IMR-90 (cell line): ENCODE data around the gene UBFD1. TPM values are rescaled to one million over a fixed set of nuclear protein-coding genes. Genes with fewer than 3 reads are reported as not detected.

Experiments
- ATAC-seq: fragments of 200-7000 bp; cut with Tn5 transposase; 2 replicates; pipeline ENCODE4 v1.9.1; 2020; ENCODE audit warnings: low read depth, mild to moderate bottlenecking, moderate library complexity
- Bru-seq: library from RNA; stranded (reverse); fragments of 400-500 nt; gene quantifications from one replicate; lab custom pipeline; 2021; lab: Mats Ljungman, UMichigan
- BruChase-seq, 2 experiments: library from RNA; stranded (reverse); fragments of 400-500 nt; gene quantifications; one replicate each; lab custom pipeline; 2021; lab: Mats Ljungman, UMichigan
- BruUV-seq: library from RNA; stranded (reverse); fragments of 400-500 nt; replicated peaks from 2 replicates; lab custom pipeline; 2021; lab: Mats Ljungman, UMichigan
- CTCF ChIA-PET: fragments of 300-600 bp; formaldehyde crosslinking; extraction: SDS; loops from one replicate; lab custom pipeline; 2021; ENCODE audit warnings: antibody characterized with exemption; lab: Yijun Ruan, JAX
- POLR2A ChIA-PET: fragments of 300-600 bp; sonication (Branson Sonifier 250); formaldehyde crosslinking; loops from one replicate; lab custom pipeline; 2022; ENCODE audit warnings: antibody characterized with exemption; ENCODE audit not compliant: unreplicated experiment; lab: Charles Lee
- DNase-seq: peaks from one replicate; pipeline ENCODE4 v3.0.0; 2013
- H2AFZ ChIP-seq: replicated peaks from 2 replicates; pipeline ENCODE3; 2013; ENCODE audit warnings: low read length, mild to moderate bottlenecking; ENCODE audit not compliant: poor library complexity
- H2AK5ac ChIP-seq: 2 replicates; pipeline ENCODE4 v1.6.1; 2013; ENCODE audit warnings: low read depth, low read length, inconsistent platforms
- H2AK9ac ChIP-seq: replicated peaks from 2 replicates; pipeline ENCODE3; 2013; ENCODE audit warnings: mild to moderate bottlenecking, low read depth, low read length, moderate library complexity; ENCODE audit not compliant: poor library complexity
- H2BK120ac ChIP-seq: 2 replicates; pipeline ENCODE4 v1.6.1; 2013; ENCODE audit warnings: low read depth, low read length, inconsistent platforms
- H2BK15ac ChIP-seq: 3 replicates; pipeline ENCODE4 v1.6.1; 2013; ENCODE audit warnings: low read depth, low read length, inconsistent platforms
- H2BK20ac ChIP-seq: 2 replicates; pipeline ENCODE4 v1.6.1; 2013; ENCODE audit warnings: low read depth, mild to moderate bottlenecking, inconsistent platforms, low read length, moderate library complexity
- H2BK5ac ChIP-seq: 2 replicates; pipeline ENCODE4 v1.6.1; 2013; ENCODE audit warnings: mild to moderate bottlenecking, low read depth, low read length, inconsistent platforms; ENCODE audit not compliant: poor library complexity, severe bottlenecking
- H3K14ac ChIP-seq: replicated peaks from 2 replicates; pipeline ENCODE4 v1.6.1; 2013; ENCODE audit warnings: low read depth, low read length, inconsistent platforms
- H3K18ac ChIP-seq: 2 replicates; pipeline ENCODE4 v1.6.1; 2013; ENCODE audit warnings: low read depth, low read length, control low read depth
- H3K23ac ChIP-seq: 2 replicates; pipeline ENCODE4 v1.6.1; 2013; ENCODE audit warnings: low read depth, low read length, inconsistent platforms
- H3K27ac ChIP-seq: 2 replicates; pipeline ENCODE4 v1.5.1; 2013; ENCODE audit warnings: mild to moderate bottlenecking, control low read depth, low read length; ENCODE audit not compliant: insufficient read depth
- H3K27me3 ChIP-seq: 2 replicates; pipeline ENCODE4 v1.6.1; 2013; ENCODE audit warnings: low read length; ENCODE audit not compliant: control insufficient read depth, insufficient read depth
- H3K36me3 ChIP-seq: 2 replicates; pipeline ENCODE4 v1.6.1; 2013; ENCODE audit warnings: low read length, mixed read lengths; ENCODE audit not compliant: control insufficient read depth, insufficient read depth
- H3K4ac ChIP-seq: 2 replicates; pipeline ENCODE4 v1.6.1; 2013; ENCODE audit warnings: low read depth, low read length, inconsistent platforms
- H3K4me1 ChIP-seq: 2 replicates; pipeline ENCODE4 v1.6.1; 2013; ENCODE audit warnings: low read length, mixed read lengths; ENCODE audit not compliant: control insufficient read depth, insufficient read depth
- H3K4me2 ChIP-seq: 2 replicates; pipeline ENCODE4 v1.6.1; 2013; ENCODE audit warnings: low read depth, mild to moderate bottlenecking, control low read depth, low read length, moderate library complexity
- H3K4me3 ChIP-seq: 2 replicates; pipeline ENCODE4 v1.5.1; 2013; ENCODE audit warnings: low read depth, mild to moderate bottlenecking, control low read depth, low read length, moderate library complexity; ENCODE audit not compliant: insufficient read depth
- H3K56ac ChIP-seq: 2 replicates; pipeline ENCODE4 v1.6.1; 2013; ENCODE audit warnings: low read length, inconsistent platforms; ENCODE audit not compliant: insufficient read depth; ENCODE audit errors: extremely low read depth
- H3K79me1 ChIP-seq, 2 experiments: 2 replicates each; pipeline ENCODE4 v1.6.1; 2013; ENCODE audit warnings: low read length in 2 of 2, inconsistent platforms in 1 of 2, low read depth in 1 of 2
- H3K9ac ChIP-seq: 2 replicates; pipeline ENCODE4 v1.6.1; 2013; ENCODE audit warnings: low read depth, low read length, control low read depth
- H3K9me1 ChIP-seq: 2 replicates; pipeline ENCODE4 v1.6.1; 2013; ENCODE audit warnings: low read length, inconsistent platforms; ENCODE audit not compliant: insufficient read depth
- H3K9me3 ChIP-seq: 2 replicates; pipeline ENCODE4 v1.6.1; 2013; ENCODE audit warnings: low read length; ENCODE audit not compliant: control insufficient read depth, insufficient read depth
- H4K20me1 ChIP-seq: 2 replicates; pipeline ENCODE4 v1.6.1; 2013; ENCODE audit warnings: low read length, inconsistent platforms; ENCODE audit not compliant: insufficient read depth
- H4K5ac ChIP-seq: 2 replicates; pipeline ENCODE4 v1.6.1; 2013; ENCODE audit warnings: mild to moderate bottlenecking, low read depth, low read length, control low read depth
- H4K8ac ChIP-seq, 2 experiments: 2 replicates each; pipeline ENCODE4 v1.6.1; 2013; ENCODE audit warnings: low read depth in 2 of 2, low read length in 2 of 2, control low read depth in 1 of 2, inconsistent platforms in 1 of 2
- H4K91ac ChIP-seq: 2 replicates; pipeline ENCODE4 v1.6.1; 2013; ENCODE audit warnings: low read depth, low read length, inconsistent platforms; ENCODE audit not compliant: insufficient read depth
- BHLHE40 ChIP-seq: fragments of 150-350 bp; IDR thresholded peaks from 2 replicates; pipeline ENCODE4 v1.6.1; 2016; ENCODE audit warnings: mild to moderate bottlenecking, low read depth, low read length
- CHD1 ChIP-seq: IDR thresholded peaks from 2 replicates; pipeline ENCODE4 v1.6.1; 2012; ENCODE audit warnings: low read depth, low read length, improper control_type of control experiment
- FOS ChIP-seq: fragments of 150-350 bp; IDR thresholded peaks from 2 replicates; pipeline ENCODE4 v1.6.1; 2016; ENCODE audit warnings: low read depth, low read length
- MAFK ChIP-seq: IDR thresholded peaks from 2 replicates; pipeline ENCODE4 v1.6.1; 2012; ENCODE audit warnings: low read depth, low read length, improper control_type of control experiment
- MAZ ChIP-seq: IDR thresholded peaks from 2 replicates; pipeline ENCODE4 v1.6.1; 2012; ENCODE audit warnings: low read depth, mild to moderate bottlenecking, low read length, improper control_type of control experiment, moderate library complexity, borderline replicate concordance
- MXI1 ChIP-seq: IDR thresholded peaks from 2 replicates; pipeline ENCODE4 v1.6.1; 2012; ENCODE audit warnings: low read depth, mild to moderate bottlenecking, low read length, moderate library complexity, borderline replicate concordance
- NFE2L2 ChIP-seq: fragments of 150-350 bp; IDR thresholded peaks from 2 replicates; pipeline ENCODE4 v1.6.1; 2016; ENCODE audit warnings: low read depth, mild to moderate bottlenecking, low read length
- POLR2A ChIP-seq: IDR thresholded peaks from 2 replicates; pipeline ENCODE4 v1.6.1; 2012; ENCODE audit warnings: mild to moderate bottlenecking, low read depth, low read length
- RAD21 ChIP-seq: IDR thresholded peaks from 2 replicates; pipeline ENCODE4 v1.6.1; 2012; ENCODE audit warnings: low read length, improper control_type of control experiment
- RCOR1 ChIP-seq: IDR thresholded peaks from 2 replicates; pipeline ENCODE4 v1.6.1; 2012; ENCODE audit warnings: mild to moderate bottlenecking, low read length, improper control_type of control experiment; ENCODE audit not compliant: insufficient replicate concordance
- WGBS, 2 experiments: methylation state at CpG; one replicate each; pipeline versions ENCODE4 v1.1.5 to v1.1.7; 2013; ENCODE audit warnings: missing lambda C conversion rate in 2 of 2; ENCODE audit not compliant: insufficient read length in 1 of 2; ENCODE audit errors: extremely low coverage in 2 of 2; 5-methylcytosine and 5-hydroxymethylcytosine counted together
- dilution Hi-C: fragments of 300-500 bp; cut with HindIII; formaldehyde crosslinking; loops from one replicate; pipeline ENCODE4 v1.14.3; 2018; ENCODE audit warnings: low sequenced_read_pairs; ENCODE audit not compliant: unreplicated experiment
- in situ Hi-C: fragments of 300-500 bp; cut with MboI; formaldehyde crosslinking; loops from 3 replicates; pipeline ENCODE4 v1.14.3; 2019; ENCODE audit warnings: low sequenced_read_pairs, inconsistent platforms, mixed read lengths
- intact Hi-C: fragments of 100-400 bp; cut with micrococcal nuclease; formaldehyde crosslinking; loops from 2 replicates; pipeline ENCODE4 v1.10.0; 2022
- long read RNA-seq: library from polyadenylated mRNA; unstranded; transcript quantifications from one replicate; pipeline ENCODE4 v2.0.0, GENCODE V29; 2021; ENCODE audit not compliant: unreplicated experiment
- polyA plus RNA-seq, 3 experiments: library from polyadenylated mRNA; depleted of rRNA; stranded (reverse); fragments of >200 nt; gene quantifications; 2 replicates each; pipeline ENCODE4 v1.2.3, GENCODE V29; 2012; ENCODE audit warnings: low replicate concordance in 1 of 3
- total RNA-seq: library from RNA; depleted of rRNA; stranded (reverse); fragments of >200 nt; gene quantifications from 2 replicates; pipeline ENCODE4 v1.2.3, GENCODE V29; 2012; rRNA removed
- TF ChIP-seq, protein P1 (sequence below): fragments of 150-350 bp; IDR thresholded peaks from 2 replicates; pipeline ENCODE4 v1.6.1; 2017; ENCODE audit warnings: mild to moderate bottlenecking, antibody characterized with exemption, low read length, low read depth

UBFD1 gene, protein sequence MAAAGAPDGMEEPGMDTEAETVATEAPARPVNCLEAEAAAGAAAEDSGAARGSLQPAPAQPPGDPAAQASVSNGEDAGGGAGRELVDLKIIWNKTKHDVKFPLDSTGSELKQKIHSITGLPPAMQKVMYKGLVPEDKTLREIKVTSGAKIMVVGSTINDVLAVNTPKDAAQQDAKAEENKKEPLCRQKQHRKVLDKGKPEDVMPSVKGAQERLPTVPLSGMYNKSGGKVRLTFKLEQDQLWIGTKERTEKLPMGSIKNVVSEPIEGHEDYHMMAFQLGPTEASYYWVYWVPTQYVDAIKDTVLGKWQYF
- 39.3 and 48.9 TPM in 2 replicates for total RNA-seq
- 48.4 and 55.0 TPM in 2 replicates for polyA plus RNA-seq (2012; rRNA removed)
- 29.3 and 70.8 TPM in 2 replicates for polyA plus RNA-seq (2012; cell fraction: cytosol; rRNA removed)
- polyA plus RNA-seq (2012; cell fraction: nucleus; rRNA removed; ENCODE audit: low replicate concordance) = 68.5 and 100.0 TPM in 2 replicates
- percentile 86 among the genes with signal in this experiment for Bru-seq, nascent RNA
- percentile 95 among the genes with signal in this experiment for BruChase-seq, experiment 1, labeled RNA remaining after a 6-hour chase
- BruChase-seq, experiment 2, labeled RNA remaining after a 2-hour chase = percentile 90 among the genes with signal in this experiment
- long read RNA-seq, full-length matches to known transcripts = 29 of 71 reads
- long read RNA-seq, partial matches to known transcripts = 5 of 71 reads
- long read RNA-seq, other reads (novel, unspliced or antisense) = 37 of 71 reads

- H4K8ac ChIP-seq = peak within 1 kb of the TSS; percentile 89 to 97
- H3K4me2 ChIP-seq = peak within 1 kb of the TSS; percentile 100
- WGBS, 2 experiments = 2% methylated on average over 27 of the region's 65 CpGs; no CpG with 5 or more reads in 1 of the 2 experiments
- H4K20me1 ChIP-seq = peaks cover 11% of the 10 kb centered on the region; the same call in 1 of the 2 replicates
- H2AFZ ChIP-seq = peak within 1 kb of the TSS; percentile 95
- no peak within 1 kb of the TSS for H2BK20ac ChIP-seq
- H3K9me1 ChIP-seq = no peaks in the 10 kb centered on the region; the same call in none of the 2 replicates
- intact Hi-C loops (loop anchor here (1.0 to 5.0 kb wide), 2 partner anchors 85 to 479 kb away; partner anchors contain the start of genes DCTN5 and PALB2), in situ Hi-C loops (no loop called here), dilution Hi-C loops (no loop called here)
- peak within 1 kb of the TSS; percentile 76 for H3K23ac ChIP-seq
- H3K79me1 ChIP-seq = peaks cover 35 to 57% of the 10 kb centered on the region in 2 experiments
- peak within 1 kb of the TSS; percentile 67 for H3K4me3 ChIP-seq
- DNase-seq = peak; percentile 98
- H2AK9ac ChIP-seq = peak within 1 kb of the TSS; percentile 99
- ATAC-seq = peak; percentile 96
- peak within 1 kb of the TSS; percentile 82 for H2BK5ac ChIP-seq
- H3K27ac ChIP-seq = peak within 1 kb of the TSS; percentile 80
- peak within 1 kb of the TSS; percentile 41 for H4K5ac ChIP-seq
- H3K36me3 ChIP-seq = peaks cover 30% of the 10 kb centered on the region
- no peaks in the 10 kb centered on the region for H3K4me1 ChIP-seq
- H3K27me3 ChIP-seq = no peaks in the 10 kb centered on the region
- H2BK120ac ChIP-seq = peak within 1 kb of the TSS; percentile 65; the same call in 1 of the 2 replicates
- CTCF ChIA-PET = interaction anchor here (0.5 to 0.9 kb wide), 7 partner anchors 12 to 946 kb away, joined by 3 to 7 read pairs (median 3); no protein-coding TSS in a partner anchor
- peak within 1 kb of the TSS; percentile 100 for H3K9ac ChIP-seq
- BruUV-seq = TSS peak; percentile 55
- H4K91ac ChIP-seq = peak within 1 kb of the TSS; percentile 67
- peak within 1 kb of the TSS; percentile 91 for H3K14ac ChIP-seq
- H3K56ac ChIP-seq = peak within 1 kb of the TSS; percentile 64
- H2AK5ac ChIP-seq = peak within 1 kb of the TSS; percentile 96
- peak within 1 kb of the TSS; percentile 94 for H3K4ac ChIP-seq
- H3K18ac ChIP-seq = peak within 1 kb of the TSS; percentile 11
- H2BK15ac ChIP-seq = no peak within 1 kb of the TSS; the same call in 2 of the 3 replicates
- no peaks in the 10 kb centered on the region for H3K9me3 ChIP-seq
- POLR2A ChIA-PET = interaction anchor here (0.6 kb wide), 1 partner anchor 122 kb away, joined by 3 read pairs; no protein-coding TSS in a partner anchor
- TF ChIP-seq POLR2A (peak; percentile 94), FOS (no peak), MAZ (peak; percentile 97), CHD1 (no peak), RAD21 (peak; percentile 43), MAFK (no peak), BHLHE40 (no peak), RCOR1 (peak; percentile 99), MXI1 (peak; percentile 99), NFE2L2 (no peak)
- TF ChIP-seq, protein P1, sequence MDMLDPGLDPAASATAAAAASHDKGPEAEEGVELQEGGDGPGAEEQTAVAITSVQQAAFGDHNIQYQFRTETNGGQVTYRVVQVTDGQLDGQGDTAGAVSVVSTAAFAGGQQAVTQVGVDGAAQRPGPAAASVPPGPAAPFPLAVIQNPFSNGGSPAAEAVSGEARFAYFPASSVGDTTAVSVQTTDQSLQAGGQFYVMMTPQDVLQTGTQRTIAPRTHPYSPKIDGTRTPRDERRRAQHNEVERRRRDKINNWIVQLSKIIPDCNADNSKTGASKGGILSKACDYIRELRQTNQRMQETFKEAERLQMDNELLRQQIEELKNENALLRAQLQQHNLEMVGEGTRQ = peak; percentile 96
These were observed at the start of gene UBFD1, which contains the start of gene EARS2 for GRCh38 chr16:23556881-23557778. Gene UBFD1 (plus strand): TSS chr16:23557727. CDS start chr16:23557743, 16 bp downstream. Gene EARS2 (minus strand): TSS chr16:23557350. CDS start chr16:23557343, 7 bp downstream.
